NT2/D1 (cell line): ENCODE results near the gene RHNO1.
A peak's percentile ranks its signal among the peaks of the same experiment; 100 is the strongest.

Experiments used
- DNase-seq: peaks from one replicate; pipeline ENCODE4 v3.0.0-alpha.2; 2011; ENCODE audit warnings: low read depth, low spot score
- H3K27me3 ChIP-seq: 2 replicates; pipeline ENCODE4 v1.6.0; 2011; ENCODE audit warnings: mild to moderate bottlenecking; ENCODE audit not compliant: insufficient read length, insufficient read depth
- H3K36me3 ChIP-seq: 2 replicates; pipeline ENCODE4 v1.6.1; 2011; ENCODE audit warnings: mild to moderate bottlenecking, low read length, mixed read lengths; ENCODE audit not compliant: insufficient read depth, insufficient read length
- H3K4me1 ChIP-seq: 2 replicates; pipeline ENCODE4 v1.5.1; 2011; ENCODE audit not compliant: insufficient read depth, insufficient read length
- H3K4me3 ChIP-seq: 2 replicates; pipeline ENCODE4 v1.5.1; 2011; ENCODE audit warnings: low read depth; ENCODE audit not compliant: insufficient read length
- H3K9ac ChIP-seq: 2 replicates; pipeline ENCODE4 v1.6.0; 2011; ENCODE audit warnings: low read depth; ENCODE audit not compliant: insufficient read length
- H3K9me3 ChIP-seq: 2 replicates; pipeline ENCODE4 v1.5.1; 2011; ENCODE audit warnings: mild to moderate bottlenecking, low read length; ENCODE audit not compliant: insufficient read depth
- SUZ12 ChIP-seq: IDR thresholded peaks from 2 replicates; pipeline ENCODE4 v1.6.1; 2011; ENCODE audit not compliant: insufficient read length, insufficient read depth; ENCODE audit errors: extremely low read depth
- YY1 ChIP-seq: IDR thresholded peaks from 2 replicates; pipeline ENCODE4 v1.6.1; 2011; ENCODE audit not compliant: insufficient read length, insufficient read depth
- ZNF274 ChIP-seq: IDR thresholded peaks from 2 replicates; pipeline ENCODE4 v1.6.1; 2011; ENCODE audit warnings: mild to moderate bottlenecking, low read depth, low read length

RHNO1 gene

DNA sequence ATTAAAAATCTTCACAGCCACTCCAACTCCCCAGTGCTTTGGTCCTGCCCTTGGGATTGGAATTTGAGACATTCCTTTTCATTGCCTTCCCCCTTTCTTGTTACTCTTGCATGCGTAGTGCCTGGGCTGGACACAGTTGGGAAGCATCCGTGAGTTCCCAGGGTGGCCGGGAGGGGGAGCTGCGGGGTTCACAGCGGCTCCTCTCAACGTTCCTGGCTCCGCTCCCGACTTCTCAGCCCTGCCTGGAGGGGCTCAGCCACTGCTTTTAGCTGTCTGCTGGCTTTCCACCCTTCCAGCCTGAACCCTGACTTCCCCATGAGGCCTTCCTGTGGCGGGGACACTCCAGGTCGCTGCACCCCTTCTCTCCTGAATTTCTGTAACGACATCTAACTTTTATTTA lies 23.4 kb upstream of the RHNO1 start:
- Histone ChIP-seq H3K27me3 (no peaks in the 10 kb centered on the region), H3K9me3 (no peaks in the 10 kb centered on the region), H3K9ac (no peak overlapping the region), H3K4me1 (peaks cover 23% of the 10 kb centered on the region), H3K4me3 (no peak overlapping the region), H3K36me3 (peaks cover 27% of the 10 kb centered on the region)
- TF ChIP-seq SUZ12 = no peak
- peak; percentile 99 for DNase-seq

DNA sequence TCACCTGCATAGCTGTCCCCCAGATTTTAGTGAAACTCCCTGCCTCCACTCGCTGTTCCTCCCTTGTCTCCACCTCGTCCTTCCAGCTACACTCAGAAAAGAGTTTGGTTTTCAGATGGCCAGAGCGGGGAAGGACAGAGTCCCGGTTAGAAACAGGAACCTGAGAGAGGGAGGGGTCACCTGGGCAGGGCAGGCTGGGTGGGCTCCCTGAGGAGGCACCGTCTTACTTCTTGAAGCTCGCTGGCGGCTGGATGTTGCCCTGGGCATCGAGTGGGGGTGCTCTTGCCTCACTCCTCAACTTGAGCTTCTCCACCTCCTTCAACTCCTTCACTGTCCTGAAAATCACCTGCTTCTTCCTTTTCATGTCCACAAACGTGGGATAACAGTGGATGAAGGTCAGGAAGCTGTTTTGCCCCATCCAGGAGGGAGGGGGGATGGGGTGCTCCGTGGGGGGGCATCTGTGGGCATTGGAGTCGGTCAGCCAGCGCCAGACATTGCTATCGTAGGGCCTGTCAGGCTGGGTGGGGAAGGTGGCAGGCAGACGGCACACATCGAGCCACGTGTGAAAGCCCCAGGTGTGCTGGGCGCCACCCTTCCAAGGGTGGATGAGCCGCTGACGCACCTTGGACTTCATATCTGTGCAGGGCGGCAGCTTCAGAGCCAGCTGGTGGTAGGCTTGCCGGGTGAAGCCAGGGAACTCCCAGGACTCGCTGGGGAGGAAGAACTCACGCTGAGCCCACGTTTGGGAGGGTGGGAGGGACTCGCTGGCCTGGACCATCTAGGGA lies 22.2 kb upstream of the RHNO1 start:
- Histone ChIP-seq H3K4me3 (no peak overlapping the region), H3K36me3 (peaks cover 39% of the 10 kb centered on the region), H3K27me3 (no peaks in the 10 kb centered on the region), H3K9ac (no peak overlapping the region), H3K4me1 (peaks cover 20% of the 10 kb centered on the region), H3K9me3 (no peaks in the 10 kb centered on the region)
- no peak for DNase-seq
- TF ChIP-seq YY1 (no peak), ZNF274 (no peak), SUZ12 (no peak)

DNA sequence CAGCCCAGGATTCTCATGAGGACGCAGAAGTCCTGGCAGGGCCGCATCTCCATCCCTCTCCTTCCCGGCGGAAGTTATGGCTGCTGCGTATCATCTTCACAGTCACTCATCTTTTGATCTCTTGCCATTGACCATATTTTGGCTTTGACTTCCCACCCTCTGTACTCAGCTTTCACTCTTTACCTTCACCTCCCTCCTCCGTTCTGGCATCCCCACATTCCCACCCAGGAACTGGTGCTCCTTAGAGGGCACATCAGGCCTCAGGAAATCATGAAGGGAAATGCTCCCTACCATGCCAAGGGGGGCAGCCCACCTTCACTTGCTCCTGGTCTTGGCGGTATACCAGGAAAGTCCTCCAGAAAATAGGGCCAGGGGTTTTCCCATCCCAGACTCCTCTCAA lies 21.5 kb upstream of the RHNO1 start:
- H3K36me3 ChIP-seq = peaks cover 44% of the 10 kb centered on the region
- no peak for DNase-seq
- H3K9ac ChIP-seq = no peak overlapping the region
- no peaks in the 10 kb centered on the region for H3K27me3 ChIP-seq
- H3K4me3 ChIP-seq = no peak overlapping the region
- no peaks in the 10 kb centered on the region for H3K9me3 ChIP-seq
- TF ChIP-seq ZNF274 (no peak), YY1 (no peak), SUZ12 (no peak)
- peaks cover 20% of the 10 kb centered on the region for H3K4me1 ChIP-seq

DNA sequence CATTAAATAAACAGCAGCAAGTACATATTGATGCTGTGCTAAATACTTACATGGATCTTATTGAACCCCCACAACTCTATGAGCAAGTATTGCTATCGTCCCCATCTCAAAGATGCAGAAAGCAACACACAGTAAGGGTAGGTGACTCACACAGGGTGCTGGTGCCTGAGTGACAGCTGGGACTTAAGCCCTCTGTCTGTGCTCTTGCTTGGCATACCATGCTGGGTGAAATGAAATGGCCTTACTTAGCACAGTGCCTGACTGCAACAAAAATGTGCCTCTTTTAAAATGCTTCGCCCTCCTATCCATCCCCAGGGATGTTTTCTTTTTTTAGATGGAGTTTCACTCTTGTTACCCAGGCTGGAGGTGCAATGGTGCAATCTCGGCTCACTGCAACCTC lies 21.0 kb upstream of the RHNO1 start:
- H3K9me3 ChIP-seq = no peaks in the 10 kb centered on the region
- H3K4me1 ChIP-seq = peaks cover 20% of the 10 kb centered on the region
- TF ChIP-seq YY1 (no peak), ZNF274 (no peak), SUZ12 (no peak)
- H3K4me3 ChIP-seq = no peak overlapping the region
- DNase-seq = no peak
- peaks cover 45% of the 10 kb centered on the region for H3K36me3 ChIP-seq
- H3K9ac ChIP-seq = no peak overlapping the region
- H3K27me3 ChIP-seq = no peaks in the 10 kb centered on the region

DNA sequence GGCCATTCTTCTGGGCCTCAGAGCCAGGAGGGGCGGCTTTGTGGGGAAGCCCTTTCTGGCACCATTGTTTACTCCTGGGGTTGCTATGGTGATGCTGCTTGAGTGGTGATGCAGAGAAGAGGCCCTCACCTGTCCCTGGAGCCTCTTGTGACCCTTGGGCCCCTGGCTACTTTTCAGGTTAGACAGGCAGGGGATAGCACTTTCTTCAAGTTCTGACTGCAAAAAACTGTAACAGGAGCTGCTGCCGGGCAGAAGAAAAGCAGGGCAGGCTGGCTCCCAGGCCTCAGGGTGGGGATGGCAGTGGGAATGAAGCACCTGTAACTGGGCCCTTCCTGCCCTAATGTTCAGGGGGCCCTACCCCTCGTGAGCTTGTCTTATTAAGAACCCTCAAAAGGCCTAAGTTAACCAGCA lies 20.0 kb upstream of the RHNO1 start, which contains the start of gene TEX52:
Gene TEX52, minus strand, starts transcription at position 19 of the 411 bp plus-strand sequence. Its CDS starts 13 bp downstream, at position 6.
- Histone ChIP-seq H3K4me1 (peaks cover 20% of the 10 kb centered on the region), H3K36me3 (peaks cover 54% of the 10 kb centered on the region), H3K27me3 (no peaks in the 10 kb centered on the region), H3K9ac (peak within 1 kb of the TSS; percentile 13), H3K4me3 (no peak within 1 kb of the TSS), H3K9me3 (no peaks in the 10 kb centered on the region)
- no peak for DNase-seq
- TF ChIP-seq YY1 (no peak), SUZ12 (no peak), ZNF274 (no peak)

DNA sequence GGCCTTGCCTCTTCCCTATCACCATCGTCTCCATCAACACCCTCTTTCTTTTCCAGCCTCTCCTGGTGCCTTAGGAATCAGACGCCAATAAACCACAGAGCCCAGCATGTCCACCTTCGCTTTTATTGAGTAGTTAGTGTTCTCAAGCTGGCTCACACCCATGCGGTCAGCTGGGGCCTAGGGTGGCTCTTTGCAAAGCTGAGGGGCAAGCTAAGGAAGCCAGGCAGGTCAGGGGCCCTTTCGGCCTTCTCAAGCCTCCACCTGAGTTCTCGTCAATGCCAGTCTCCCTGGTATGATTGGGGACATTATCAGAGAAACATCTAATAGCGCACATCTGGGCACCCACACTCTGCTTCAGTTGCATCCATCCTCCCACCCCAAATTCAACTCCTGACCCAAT lies 19.4 kb upstream of the RHNO1 start:
- DNase-seq = no peak
- H3K4me3 ChIP-seq = no peak overlapping the region
- TF ChIP-seq SUZ12 (no peak), ZNF274 (no peak), YY1 (no peak)
- no peak overlapping the region for H3K9ac ChIP-seq
- no peaks in the 10 kb centered on the region for H3K27me3 ChIP-seq
- H3K4me1 ChIP-seq = peaks cover 20% of the 10 kb centered on the region
- H3K36me3 ChIP-seq = peaks cover 60% of the 10 kb centered on the region
- H3K9me3 ChIP-seq = no peaks in the 10 kb centered on the region

DNA sequence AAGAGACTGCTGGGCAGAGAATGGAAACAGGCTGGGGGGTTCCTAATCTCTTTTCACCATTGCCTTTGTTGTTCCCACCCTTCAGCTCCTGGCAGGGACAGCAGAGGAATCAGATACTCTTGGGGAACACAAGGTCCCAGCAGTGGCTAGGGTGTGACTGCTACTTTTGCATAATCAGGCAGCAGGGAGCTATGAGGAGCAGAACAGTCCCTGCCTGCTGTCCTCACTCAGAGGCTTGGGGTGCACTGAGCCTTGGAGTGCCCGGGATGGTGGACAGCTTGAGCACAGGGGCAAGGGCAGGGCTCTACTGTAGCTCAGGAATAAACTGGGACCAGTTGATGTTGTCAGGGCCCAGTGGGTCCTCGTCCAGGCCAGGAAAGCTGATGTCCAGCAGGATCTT lies 18.7 kb upstream of the RHNO1 start:
- no peaks in the 10 kb centered on the region for H3K9me3 ChIP-seq
- H3K4me1 ChIP-seq = peaks cover 20% of the 10 kb centered on the region
- DNase-seq = no peak
- no peak for TF ChIP-seq ZNF274
- TF ChIP-seq SUZ12 = no peak
- no peak for TF ChIP-seq YY1
- H3K27me3 ChIP-seq = no peaks in the 10 kb centered on the region
- peaks cover 67% of the 10 kb centered on the region for H3K36me3 ChIP-seq
- peak overlapping the region; percentile 38 for H3K9ac ChIP-seq
- H3K4me3 ChIP-seq = no peak overlapping the region

DNA sequence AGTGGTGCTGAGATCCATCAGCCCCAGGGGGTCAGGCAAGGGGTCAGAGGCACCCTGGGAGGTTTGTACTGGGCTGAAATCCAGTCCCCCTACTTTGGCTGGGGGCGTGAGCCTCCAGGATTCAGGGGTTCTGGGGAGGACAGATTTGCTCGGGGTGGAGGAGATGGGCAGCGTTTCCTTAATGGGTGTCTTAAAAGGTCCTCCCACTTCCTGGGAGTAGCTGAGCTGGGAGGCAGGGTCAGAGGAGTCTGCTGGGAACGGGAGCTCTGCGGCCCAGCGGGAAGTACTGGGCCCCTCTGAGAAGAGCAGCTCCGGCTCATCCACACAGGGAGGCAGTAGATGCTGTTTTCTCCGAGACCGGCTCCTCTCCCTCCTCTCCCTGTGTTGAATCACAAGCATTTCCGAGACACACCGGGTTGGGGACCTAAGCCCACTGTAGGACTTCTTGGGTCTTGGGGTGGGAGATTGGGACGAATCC lies 18.0 kb upstream of the RHNO1 start:
- no peak for TF ChIP-seq YY1
- no peak; the same call in 1 of the 2 replicates for TF ChIP-seq ZNF274
- TF ChIP-seq SUZ12 = no peak
- Histone ChIP-seq H3K9ac (peak overlapping the region; percentile 32), H3K9me3 (no peaks in the 10 kb centered on the region), H3K27me3 (no peaks in the 10 kb centered on the region), H3K4me3 (no peak overlapping the region), H3K36me3 (peaks cover 73% of the 10 kb centered on the region), H3K4me1 (peaks cover 20% of the 10 kb centered on the region)
- DNase-seq = no peak
